ENCODE results near the gene NISCH.

NISCH gene

DNA sequence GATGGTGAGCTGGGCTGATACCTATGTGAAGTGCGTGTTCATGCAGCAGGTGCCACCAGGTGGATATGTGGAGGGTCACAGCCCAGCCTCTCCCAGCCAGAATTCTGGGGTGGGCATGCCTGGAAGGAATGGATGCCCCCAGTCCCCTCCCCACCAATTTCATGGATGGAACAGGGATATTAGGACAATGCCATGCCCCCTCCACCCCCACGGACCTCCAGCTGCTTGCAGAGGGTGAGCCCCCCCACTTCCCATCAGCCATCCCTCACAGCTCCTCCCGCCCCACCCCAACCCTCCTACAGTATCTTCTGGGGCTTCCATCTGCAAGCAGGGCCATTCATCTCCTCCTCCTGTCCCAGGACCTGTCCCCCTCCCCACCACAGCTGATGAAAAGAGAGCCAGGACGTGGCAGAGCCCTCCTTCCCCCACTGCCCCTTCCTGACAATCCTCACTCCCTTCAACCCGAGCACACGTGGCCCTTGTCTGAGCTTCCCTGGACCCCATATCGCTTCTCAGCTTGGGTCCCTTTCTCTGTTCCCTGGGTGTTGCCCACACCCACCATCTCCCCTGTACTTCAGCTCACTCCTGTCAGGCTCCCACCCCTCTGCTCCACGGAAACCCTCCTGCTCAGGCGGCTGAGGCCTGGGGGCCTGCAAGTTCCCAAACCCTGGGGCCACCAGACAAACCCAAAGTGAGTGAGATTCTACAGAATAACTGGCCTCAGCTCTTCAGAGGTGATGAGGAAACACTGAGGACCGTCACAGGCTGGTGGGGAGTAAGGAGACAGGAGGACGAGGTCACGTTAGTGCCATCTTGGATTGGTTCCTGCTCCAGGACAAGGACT, 7.7 kb upstream of the NISCH start:
- Histone ChIP-seq H3K27ac (ENCODE audit: low read length) (no peak overlapping the region), H4K20me1 (ENCODE audit: insufficient read depth, low read length) (no peaks in the 10 kb centered on the region)

DNA sequence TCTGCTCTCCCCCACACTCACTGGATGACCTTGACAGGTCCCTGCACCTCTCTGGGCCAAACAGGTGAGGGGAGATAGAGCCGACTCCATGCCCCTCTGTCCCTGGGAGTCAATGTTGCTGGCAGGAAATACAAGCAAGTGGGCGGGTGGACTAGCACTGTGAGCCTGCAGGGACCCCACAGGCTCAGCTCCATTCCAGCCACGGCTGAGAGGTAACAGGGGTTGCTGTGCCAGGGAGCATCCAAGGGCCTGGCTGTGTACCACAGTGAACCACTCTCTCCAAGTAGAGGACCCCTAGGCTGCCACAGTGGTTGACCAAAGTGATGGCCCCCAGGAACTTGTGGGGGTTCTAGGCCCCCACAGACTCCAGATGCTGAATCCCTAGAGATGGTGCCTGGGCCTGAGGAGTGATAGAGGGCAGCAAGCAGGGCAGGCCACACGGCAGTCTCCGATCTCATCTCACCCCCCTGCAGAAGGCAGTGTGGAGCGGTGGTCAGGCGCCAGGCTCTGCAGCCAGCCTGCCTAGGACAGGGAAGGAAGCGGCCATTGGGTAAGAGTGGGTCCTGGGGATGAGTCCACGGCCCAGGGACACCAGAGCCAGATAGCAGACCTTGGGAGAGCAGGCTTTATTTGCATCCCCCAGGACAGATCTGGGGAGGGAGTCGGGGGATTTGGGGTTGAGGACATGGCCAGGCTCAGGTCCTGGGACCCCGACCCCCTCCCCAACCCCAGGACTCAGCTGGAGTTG, 4.7 kb upstream of the NISCH start:
- TF ChIP-seq, protein P1, sequence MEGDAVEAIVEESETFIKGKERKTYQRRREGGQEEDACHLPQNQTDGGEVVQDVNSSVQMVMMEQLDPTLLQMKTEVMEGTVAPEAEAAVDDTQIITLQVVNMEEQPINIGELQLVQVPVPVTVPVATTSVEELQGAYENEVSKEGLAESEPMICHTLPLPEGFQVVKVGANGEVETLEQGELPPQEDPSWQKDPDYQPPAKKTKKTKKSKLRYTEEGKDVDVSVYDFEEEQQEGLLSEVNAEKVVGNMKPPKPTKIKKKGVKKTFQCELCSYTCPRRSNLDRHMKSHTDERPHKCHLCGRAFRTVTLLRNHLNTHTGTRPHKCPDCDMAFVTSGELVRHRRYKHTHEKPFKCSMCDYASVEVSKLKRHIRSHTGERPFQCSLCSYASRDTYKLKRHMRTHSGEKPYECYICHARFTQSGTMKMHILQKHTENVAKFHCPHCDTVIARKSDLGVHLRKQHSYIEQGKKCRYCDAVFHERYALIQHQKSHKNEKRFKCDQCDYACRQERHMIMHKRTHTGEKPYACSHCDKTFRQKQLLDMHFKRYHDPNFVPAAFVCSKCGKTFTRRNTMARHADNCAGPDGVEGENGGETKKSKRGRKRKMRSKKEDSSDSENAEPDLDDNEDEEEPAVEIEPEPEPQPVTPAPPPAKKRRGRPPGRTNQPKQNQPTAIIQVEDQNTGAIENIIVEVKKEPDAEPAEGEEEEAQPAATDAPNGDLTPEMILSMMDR (IDR thresholded peaks at IDR 0.05; ENCODE audit: low read length), result no peak
- no peak for TF ChIP-seq EZH2phosphoT487 (IDR thresholded peaks at IDR 0.05; ENCODE audit: low read length)
- no peak for TF ChIP-seq EZH2 (optimal IDR thresholded peaks at IDR 0.05; ENCODE audit: low read depth, low read length)
- Histone ChIP-seq H3K9ac (ENCODE audit: low read length) (no peak overlapping the region), H2AFZ (ENCODE audit: low read length) (no peak overlapping the region), H4K20me1 (ENCODE audit: insufficient read depth, low read length) (no peaks in the 10 kb centered on the region), H3K4me2 (ENCODE audit: low read depth, low read length) (no peak overlapping the region), H3K27me3 (replicated peaks; ENCODE audit: insufficient read depth, low read length) (no peaks in the 10 kb centered on the region), H3F3A (ENCODE audit: insufficient read depth, low read length) (no peaks in the 10 kb centered on the region; the same call in 1 of the 2 replicates), H3K9me3 (replicated peaks; ENCODE audit: insufficient read depth, low read length) (no peaks in the 10 kb centered on the region), H3K4me1 (ENCODE audit: low read length) (peaks cover 7% of the 10 kb centered on the region), H3K36me3 (replicated peaks; ENCODE audit: insufficient read depth, low read length) (no peaks in the 10 kb centered on the region), H3K27ac (ENCODE audit: low read length) (no peak overlapping the region), H3K9me2 (replicated peaks; ENCODE audit: insufficient read depth, low read length) (no peaks in the 10 kb centered on the region), H3K79me2 (ENCODE audit: low read length) (peaks cover 5% of the 10 kb centered on the region), H3K4me3 (ENCODE audit: low read length) (no peak overlapping the region)
- DNase-seq, result no peak

More for the DNA sequence above, 7.7 kb upstream of the NISCH start:
- Histone ChIP-seq H3K79me2 (ENCODE audit: low read length) (no peaks in the 10 kb centered on the region), H3K36me3 (replicated peaks; ENCODE audit: insufficient read depth, low read length) (no peaks in the 10 kb centered on the region), H3F3A (ENCODE audit: insufficient read depth, low read length) (no peaks in the 10 kb centered on the region), H3K9ac (ENCODE audit: low read length) (no peak overlapping the region), H3K27me3 (replicated peaks; ENCODE audit: insufficient read depth, low read length) (no peaks in the 10 kb centered on the region), H3K4me2 (ENCODE audit: low read depth, low read length) (no peak overlapping the region), H2AFZ (ENCODE audit: low read length) (no peak overlapping the region), H3K4me3 (ENCODE audit: low read length) (no peak overlapping the region), H3K9me3 (replicated peaks; ENCODE audit: insufficient read depth, low read length) (no peaks in the 10 kb centered on the region), H3K9me2 (replicated peaks; ENCODE audit: insufficient read depth, low read length) (no peaks in the 10 kb centered on the region), H3K4me1 (ENCODE audit: low read length) (peaks cover 5% of the 10 kb centered on the region)
- TF ChIP-seq EZH2phosphoT487 (IDR thresholded peaks at IDR 0.05; ENCODE audit: low read length), result no peak
- TF ChIP-seq, protein P1 (IDR thresholded peaks at IDR 0.05; ENCODE audit: low read length), result no peak
- no peak for TF ChIP-seq EZH2 (optimal IDR thresholded peaks at IDR 0.05; ENCODE audit: low read depth, low read length)
- no peak for DNase-seq

DNA sequence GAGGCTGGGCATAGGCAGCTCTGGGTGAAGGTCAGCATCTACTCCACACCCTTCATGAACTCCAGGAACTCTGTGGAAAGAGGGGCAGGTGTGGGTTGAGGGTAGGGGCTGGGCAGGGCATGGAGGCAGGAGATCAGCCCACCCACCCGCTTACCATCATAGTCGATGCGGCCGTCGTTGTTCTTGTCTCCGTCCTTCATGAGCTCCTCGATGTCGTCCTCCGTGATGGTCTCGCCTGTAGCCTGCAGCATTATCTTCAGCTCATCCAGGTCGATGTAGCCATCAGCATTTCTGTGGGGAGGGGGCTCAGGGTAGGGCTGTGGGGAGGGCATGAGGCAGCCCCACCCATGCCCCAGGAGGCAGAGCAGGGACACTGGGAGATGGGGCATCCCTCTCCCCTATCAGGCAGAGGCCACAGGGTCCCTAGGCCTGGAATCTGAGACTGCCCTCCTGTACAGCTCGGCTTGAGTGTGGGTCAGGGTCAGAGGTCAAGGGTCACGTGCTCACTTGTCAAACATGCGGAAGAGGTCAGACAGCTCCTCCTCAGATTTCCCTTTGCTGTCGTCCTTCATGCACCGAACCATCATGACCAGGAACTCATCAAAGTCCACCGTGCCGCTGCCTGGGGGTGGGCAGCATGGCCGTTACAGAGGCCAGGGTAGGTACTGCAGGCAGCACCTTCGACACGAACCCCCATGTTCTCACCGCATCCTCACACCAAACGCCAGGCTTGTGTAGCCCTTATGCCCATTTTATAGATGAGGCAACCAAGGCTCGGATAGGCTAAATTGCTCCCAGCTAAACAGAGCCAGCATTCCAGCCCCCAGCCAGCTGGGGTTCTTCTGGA, 3.9 kb upstream of the NISCH start:
- Histone ChIP-seq H3K79me2 (ENCODE audit: low read length) (peaks cover 13% of the 10 kb centered on the region), H3K4me2 (ENCODE audit: low read depth, low read length) (no peak overlapping the region), H3K9me2 (replicated peaks; ENCODE audit: insufficient read depth, low read length) (no peaks in the 10 kb centered on the region), H3K27me3 (replicated peaks; ENCODE audit: insufficient read depth, low read length) (no peaks in the 10 kb centered on the region), H3K9me3 (replicated peaks; ENCODE audit: insufficient read depth, low read length) (no peaks in the 10 kb centered on the region), H2AFZ (ENCODE audit: low read length) (no peak overlapping the region), H3K36me3 (replicated peaks; ENCODE audit: insufficient read depth, low read length) (no peaks in the 10 kb centered on the region), H3K9ac (ENCODE audit: low read length) (no peak overlapping the region), H3K4me1 (ENCODE audit: low read length) (peaks cover 11% of the 10 kb centered on the region), H3F3A (ENCODE audit: insufficient read depth, low read length) (peaks cover 2% of the 10 kb centered on the region), H3K4me3 (ENCODE audit: low read length) (no peak overlapping the region), H4K20me1 (ENCODE audit: insufficient read depth, low read length) (no peaks in the 10 kb centered on the region), H3K27ac (ENCODE audit: low read length) (no peak overlapping the region)
- DNase-seq, result no peak
- TF ChIP-seq EZH2phosphoT487 (IDR thresholded peaks at IDR 0.05; ENCODE audit: low read length), result no peak

Measured in MM.1S (cell line).